Sigmoid colon (tissue), 7 donors: Measurements from ENCODE around the gene WDR75. TPM values are rescaled to one million over a fixed set of nuclear protein-coding genes. Genes with fewer than 3 reads are reported as not detected.

ENCODE experiments used
- DNase-seq: peaks from one replicate; pipeline ENCODE4 v3.0.0-alpha.2; 2019
- H3K27ac ChIP-seq, 4 donors: fragments of 200-600 bp; sonication (generic); one replicate each; pipeline ENCODE4 v1.5.1; 2016 to 2019; ENCODE audit warnings: mild to moderate bottlenecking in 1 of 4
- H3K27me3 ChIP-seq, 3 donors: fragments of 200-600 bp; sonication (generic); one replicate each; pipeline ENCODE4 v1.5.1; 2019; ENCODE audit warnings: mild to moderate bottlenecking in 1 of 3
- H3K36me3 ChIP-seq, 4 donors: fragments of 200-600 bp; sonication (generic); one replicate each; pipeline ENCODE4 v1.5.1; 2016 to 2019
- H3K4me1 ChIP-seq, 4 donors: fragments of 200-600 bp; sonication (generic); one replicate each; pipeline ENCODE4 v1.5.1; 2017 to 2019
- H3K4me3 ChIP-seq, 4 donors: fragments of 200-600 bp; sonication (generic); one replicate each; pipeline ENCODE4 v1.5.1; 2017 to 2019; ENCODE audit warnings: mild to moderate bottlenecking in 2 of 4, moderate library complexity in 1 of 4
- H3K9me3 ChIP-seq, 4 donors: fragments of 200-600 bp in 3 of 4; sonication (generic) in 3 of 4; one replicate each; pipeline versions ENCODE4 v1.5.1 to v1.6.1; 2013 to 2019
- EP300 ChIP-seq, 4 donors: sonication (generic); formaldehyde crosslinking; IDR thresholded peaks; one replicate each; pipeline ENCODE4 v1.6.1; 2017; ENCODE audit warnings: antibody characterized with exemption in 4 of 4
- POLR2A ChIP-seq, 2 donors: fragments of 450-650 bp; IDR thresholded peaks; one replicate each; pipeline ENCODE4 v1.6.1; 2016; ENCODE audit warnings: antibody characterized with exemption in 2 of 2, mild to moderate bottlenecking in 2 of 2, moderate library complexity in 2 of 2
- POLR2AphosphoS5 ChIP-seq, 4 donors: sonication (generic); formaldehyde crosslinking; IDR thresholded peaks; one replicate each; pipeline ENCODE4 v1.6.1; 2017; ENCODE audit warnings: antibody characterized with exemption in 4 of 4
- WGBS, 2 donors: extraction: QIAGEN DNeasy Blood & Tissue Kit; methylation state at CpG; one replicate each; pipeline ENCODE4 v1.1.7; 2013; 5-methylcytosine and 5-hydroxymethylcytosine counted together
- intact Hi-C: fragments of 100-400 bp; cut with DNase I; formaldehyde crosslinking; loops from one replicate; pipeline ENCODE4 v1.15.1; 2023
- polyA plus RNA-seq, 3 donors: library from polyadenylated mRNA; stranded (reverse); fragments of 200-250 nt; gene quantifications; one replicate each; pipeline ENCODE4 v1.2.3, GENCODE V29; 2013
- total RNA-seq, 4 donors: library from RNA; depleted of rRNA; stranded (reverse); fragments of >200 nt; gene quantifications; one replicate each; pipeline ENCODE4 v1.1.0, GENCODE V29; 2016
- TF ChIP-seq, protein P1 (sequence below), 4 experiments: fragments of 450-650 bp in 3 of 4; fragments of 200-600 bp in 1 of 4; IDR thresholded peaks; one replicate each; pipeline ENCODE4 v1.5.1; 2016 to 2019; ENCODE audit warnings: antibody characterized with exemption in 4 of 4, mild to moderate bottlenecking in 3 of 4, moderate library complexity in 2 of 4
- donor health status: healthy with polysubstance abuse.
- donor health status: Bipolar disorder and iron deficiency.
- donor health status: healthy.

The WDR75 gene
- total and polyA plus RNA-seq, 7 donors: 7.6 to 43.5 (median 25.8) TPM

DNA sequence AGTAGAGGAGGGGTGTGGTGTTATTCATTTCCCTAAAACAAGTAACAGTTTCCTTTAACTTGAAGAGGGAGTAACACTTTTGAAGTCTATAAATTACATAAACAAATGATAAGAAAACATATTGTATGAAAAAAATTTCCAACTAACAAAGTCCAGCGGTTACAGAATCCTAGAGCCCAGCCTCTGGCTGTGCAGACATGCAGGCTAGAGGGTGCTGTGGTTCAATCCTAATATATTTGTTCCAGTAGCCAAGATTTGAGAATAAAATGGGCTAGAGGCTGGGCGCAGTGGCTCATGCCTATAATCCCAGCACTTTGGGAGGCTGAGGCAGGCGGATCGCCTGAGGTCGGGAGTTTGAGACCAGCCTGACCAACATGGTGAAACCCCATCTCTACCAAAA, 56.9 kb downstream of the WDR75 start:
- Histone ChIP-seq H3K36me3 (no peaks in the 10 kb centered on the region), H3K4me1 (no peaks in the 10 kb centered on the region), H3K27ac (no peak overlapping the region), H3K9me3 (no peaks in the 10 kb centered on the region), H3K4me3 (no peak overlapping the region), H3K27me3 (no peaks in the 10 kb centered on the region)
- DNase-seq: no peak
- no peak for TF ChIP-seq EP300 (IDR thresholded peaks at IDR 0.05)
- TF ChIP-seq, protein P1, sequence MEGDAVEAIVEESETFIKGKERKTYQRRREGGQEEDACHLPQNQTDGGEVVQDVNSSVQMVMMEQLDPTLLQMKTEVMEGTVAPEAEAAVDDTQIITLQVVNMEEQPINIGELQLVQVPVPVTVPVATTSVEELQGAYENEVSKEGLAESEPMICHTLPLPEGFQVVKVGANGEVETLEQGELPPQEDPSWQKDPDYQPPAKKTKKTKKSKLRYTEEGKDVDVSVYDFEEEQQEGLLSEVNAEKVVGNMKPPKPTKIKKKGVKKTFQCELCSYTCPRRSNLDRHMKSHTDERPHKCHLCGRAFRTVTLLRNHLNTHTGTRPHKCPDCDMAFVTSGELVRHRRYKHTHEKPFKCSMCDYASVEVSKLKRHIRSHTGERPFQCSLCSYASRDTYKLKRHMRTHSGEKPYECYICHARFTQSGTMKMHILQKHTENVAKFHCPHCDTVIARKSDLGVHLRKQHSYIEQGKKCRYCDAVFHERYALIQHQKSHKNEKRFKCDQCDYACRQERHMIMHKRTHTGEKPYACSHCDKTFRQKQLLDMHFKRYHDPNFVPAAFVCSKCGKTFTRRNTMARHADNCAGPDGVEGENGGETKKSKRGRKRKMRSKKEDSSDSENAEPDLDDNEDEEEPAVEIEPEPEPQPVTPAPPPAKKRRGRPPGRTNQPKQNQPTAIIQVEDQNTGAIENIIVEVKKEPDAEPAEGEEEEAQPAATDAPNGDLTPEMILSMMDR (IDR thresholded peaks at IDR 0.05): no peak
- no peak for TF ChIP-seq POLR2A (IDR thresholded peaks at IDR 0.05)
- TF ChIP-seq POLR2AphosphoS5 (IDR thresholded peaks at IDR 0.05): no peak
- intact Hi-C loops: no loop called here
- WGBS, 2 donors: 70 to 86% methylated on average over 5 of the region's 5 CpGs

- no peaks in the 10 kb centered on the region for H3K9me3 ChIP-seq
- intact Hi-C loops: no loop called here
- 91 to 94% methylated on average over 1 of the region's 1 CpG for WGBS, 2 donors
Measured at GRCh38 chr2:189499137-189499536, 57.9 kb downstream of the WDR75 start.

DNA sequence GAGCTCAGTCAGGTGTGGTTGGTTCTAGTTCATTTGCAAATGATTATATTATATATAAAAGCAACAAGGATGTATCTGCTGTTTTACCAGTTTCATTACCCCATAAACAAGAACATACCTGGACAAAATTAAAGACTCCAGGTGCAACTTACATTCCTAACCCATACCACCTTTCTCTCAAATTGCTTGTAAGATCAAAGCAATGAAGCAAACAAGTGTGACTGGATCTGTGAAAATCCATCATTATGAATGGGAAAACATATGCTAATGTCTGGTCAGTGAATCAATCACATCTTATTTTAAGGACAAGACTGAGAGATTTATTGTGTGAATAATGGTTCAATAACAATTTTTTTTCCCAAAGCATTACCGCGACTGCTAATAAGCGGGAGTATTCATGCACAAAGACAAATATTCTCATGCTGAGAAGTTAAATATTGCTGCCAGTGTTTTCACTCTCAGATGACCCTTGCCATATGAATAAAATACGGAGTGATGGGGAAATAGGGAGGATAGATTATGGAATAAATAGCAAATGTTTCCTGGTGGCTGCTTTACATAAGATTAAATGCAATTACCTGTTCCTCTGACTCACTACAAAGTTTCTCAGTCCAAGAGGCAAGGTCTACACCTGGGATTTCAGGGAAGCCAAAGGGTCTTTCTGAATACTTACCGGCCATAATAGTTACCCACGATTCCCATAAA, 59.3 kb downstream of the WDR75 start:
- H3K4me3 ChIP-seq: no peak overlapping the region
- H3K9me3 ChIP-seq: no peaks in the 10 kb centered on the region
- no peaks in the 10 kb centered on the region for H3K36me3 ChIP-seq
- 63 to 78% methylated on average over 6 of the region's 6 CpGs for WGBS, 2 donors
- H3K27ac ChIP-seq: no peak overlapping the region
- H3K27me3 ChIP-seq: no peaks in the 10 kb centered on the region
- intact Hi-C loops: no loop called here
- no peak for DNase-seq
- TF ChIP-seq EP300 (IDR thresholded peaks at IDR 0.05): no peak
- TF ChIP-seq POLR2AphosphoS5 (IDR thresholded peaks at IDR 0.05): no peak
- TF ChIP-seq, protein P1 (IDR thresholded peaks at IDR 0.05): no peak
- TF ChIP-seq POLR2A (IDR thresholded peaks at IDR 0.05): no peak
- no peaks in the 10 kb centered on the region for H3K4me1 ChIP-seq

More at GRCh38 chr2:189499137-189499536, 57.9 kb downstream of the WDR75 start:
- TF ChIP-seq POLR2AphosphoS5 (IDR thresholded peaks at IDR 0.05) (no peak), EP300 (IDR thresholded peaks at IDR 0.05) (no peak), POLR2A (IDR thresholded peaks at IDR 0.05) (no peak)
- TF ChIP-seq, protein P1 (IDR thresholded peaks at IDR 0.05): no peak
- Histone ChIP-seq H3K27ac (no peak overlapping the region), H3K27me3 (no peaks in the 10 kb centered on the region), H3K4me1 (no peaks in the 10 kb centered on the region), H3K4me3 (no peak overlapping the region), H3K36me3 (no peaks in the 10 kb centered on the region)
- DNase-seq: no peak

DNA sequence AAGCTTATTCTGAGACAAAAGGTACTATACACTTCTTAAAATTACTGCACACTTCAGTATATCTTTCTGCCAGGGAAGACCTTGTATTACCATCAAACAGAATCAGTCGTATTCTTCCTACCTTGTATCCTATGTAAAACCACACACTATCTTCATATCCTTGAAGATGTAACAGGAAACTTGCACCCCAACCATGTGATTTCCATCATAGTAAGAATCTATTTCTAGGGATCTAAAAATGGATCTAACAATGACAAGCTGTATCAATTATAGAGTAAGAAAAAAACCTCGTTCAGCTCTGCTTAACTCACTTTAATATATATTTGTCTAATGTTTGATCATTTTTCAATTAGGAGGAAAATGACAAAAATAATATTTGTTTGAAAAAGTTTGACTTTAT, 60.2 kb downstream of the WDR75 start:
- Histone ChIP-seq H3K27me3 (no peaks in the 10 kb centered on the region), H3K4me1 (no peaks in the 10 kb centered on the region), H3K4me3 (no peak overlapping the region), H3K9me3 (no peaks in the 10 kb centered on the region), H3K36me3 (no peaks in the 10 kb centered on the region), H3K27ac (no peak overlapping the region)
- TF ChIP-seq POLR2A (IDR thresholded peaks at IDR 0.05): no peak
- TF ChIP-seq, protein P1 (IDR thresholded peaks at IDR 0.05): no peak
- WGBS, 2 donors: 83 to 89% methylated on average over 2 of the region's 2 CpGs
- DNase-seq: no peak
- intact Hi-C loops: no loop called here

GRCh38 chr2:189502714-189503113, 61.4 kb downstream of the WDR75 start:
- Histone ChIP-seq H3K27me3 (no peaks in the 10 kb centered on the region), H3K27ac (no peak overlapping the region), H3K4me3 (no peak overlapping the region), H3K4me1 (no peaks in the 10 kb centered on the region), H3K36me3 (no peaks in the 10 kb centered on the region), H3K9me3 (no peaks in the 10 kb centered on the region)
- intact Hi-C loops: no loop called here
- WGBS, 2 donors: 87 to 90% methylated on average over 2 of the region's 2 CpGs
- no peak for DNase-seq
- no peak for TF ChIP-seq POLR2A (IDR thresholded peaks at IDR 0.05)
- no peak for TF ChIP-seq POLR2AphosphoS5 (IDR thresholded peaks at IDR 0.05)
- no peak for TF ChIP-seq EP300 (IDR thresholded peaks at IDR 0.05)
- TF ChIP-seq, protein P1 (IDR thresholded peaks at IDR 0.05): no peak
